Fibroblast of lung (primary cell): ENCODE data around the gene AZI2. TPM values are rescaled to one million over a fixed set of nuclear protein-coding genes. Genes with fewer than 3 reads are reported as not detected.

Source experiments
- DNase-seq, 2 donors: peaks; one replicate each; pipeline versions ENCODE4 v3.0.0 to v3.0.0-alpha.2; 2010; ENCODE audit warnings: low read depth in 2 of 2
- H2AFZ ChIP-seq: 2 replicates; pipeline ENCODE4 v1.5.1; 2012; ENCODE audit warnings: low read length, control low read depth, inconsistent platforms
- H3K27ac ChIP-seq: 2 replicates; pipeline ENCODE4 v1.5.1; 2011; ENCODE audit warnings: low read length, control low read depth; ENCODE audit not compliant: insufficient read depth
- H3K27me3 ChIP-seq: 2 replicates; pipeline ENCODE4 v1.5.1; 2011; ENCODE audit warnings: mild to moderate bottlenecking, low read length; ENCODE audit not compliant: control insufficient read depth, insufficient read depth
- H3K36me3 ChIP-seq: 2 replicates; pipeline ENCODE4 v1.5.1; 2011; ENCODE audit warnings: low read length; ENCODE audit not compliant: control insufficient read depth, insufficient read depth
- H3K4me1 ChIP-seq: 2 replicates; pipeline ENCODE4 v1.5.1; 2011; ENCODE audit warnings: low read length; ENCODE audit not compliant: control insufficient read depth, insufficient read depth; ENCODE audit errors: extremely low read depth
- H3K4me2 ChIP-seq: 2 replicates; pipeline ENCODE4 v1.5.1; 2011; ENCODE audit warnings: low read length, control low read depth; ENCODE audit not compliant: insufficient read depth; ENCODE audit errors: extremely low read depth
- H3K4me3 ChIP-seq, 4 experiments: fragments of 200-600 bp in 1 of 4; sonication (generic) in 1 of 4; replicated peaks in 1 of 4; 2 replicates each; pipeline ENCODE4 v1.5.1; 2011 to 2016; ENCODE audit warnings: low read length in 4 of 4, low read depth in 3 of 4, mild to moderate bottlenecking in 3 of 4, control low read depth in 2 of 4, inconsistent platforms in 1 of 4, mixed read lengths in 1 of 4; ENCODE audit not compliant: insufficient read depth in 1 of 4; ENCODE audit errors: control extremely low read depth in 1 of 4
- H3K79me2 ChIP-seq: 2 replicates; pipeline ENCODE4 v1.5.1; 2012; ENCODE audit warnings: mild to moderate bottlenecking, low read length, inconsistent platforms; ENCODE audit not compliant: control insufficient read depth, insufficient read depth
- H3K9ac ChIP-seq: 2 replicates; pipeline ENCODE4 v1.5.1; 2011; ENCODE audit warnings: mild to moderate bottlenecking, low read length, control low read depth; ENCODE audit not compliant: insufficient read depth
- H3K9me3 ChIP-seq: 2 replicates; pipeline ENCODE4 v1.5.1; 2012; ENCODE audit warnings: low read depth, low read length; ENCODE audit not compliant: control insufficient read depth, insufficient read depth
- H4K20me1 ChIP-seq: 2 replicates; pipeline ENCODE4 v1.5.1; 2011; ENCODE audit warnings: low read length; ENCODE audit not compliant: control insufficient read depth, insufficient read depth; ENCODE audit errors: extremely low read depth
- EZH2 ChIP-seq: IDR thresholded peaks from 2 replicates; pipeline ENCODE4 v1.5.1; 2012; ENCODE audit warnings: low read length, control low read depth, mild to moderate bottlenecking; ENCODE audit errors: missing control alignments
- polyA plus RNA-seq, 2 donors: library from polyadenylated mRNA; depleted of rRNA in 1 of 2; stranded (reverse) in 1 of 2; unstranded in 1 of 2; fragments of >200 nt; gene quantifications; 2 replicates each; pipeline ENCODE4 v1.2.1, GENCODE V29; 2011 to 2012; ENCODE audit warnings: missing spikeins in 1 of 2
- total RNA-seq: library from RNA; depleted of rRNA; stranded (reverse); fragments of >200 nt; gene quantifications from 2 replicates; pipeline ENCODE4 v1.2.1, GENCODE V29; 2014
- TF ChIP-seq, protein P1 (sequence below), 2 donors: IDR thresholded peaks in 1 of 2; conservative IDR thresholded peaks in 1 of 2; 1 replicate in 1 of 2; 2 replicates in 1 of 2; pipeline ENCODE4 v1.5.1; 2011 to 2012; ENCODE audit warnings: low read length in 2 of 2, control low read depth in 1 of 2, inconsistent platforms in 1 of 2, low read depth in 1 of 2, mild to moderate bottlenecking in 1 of 2

Gene AZI2
- total and polyA plus RNA-seq, 2 donors (not counting 1 experiment from before 2014, with no cell fraction given) = 183 to 202 TPM

DNA sequence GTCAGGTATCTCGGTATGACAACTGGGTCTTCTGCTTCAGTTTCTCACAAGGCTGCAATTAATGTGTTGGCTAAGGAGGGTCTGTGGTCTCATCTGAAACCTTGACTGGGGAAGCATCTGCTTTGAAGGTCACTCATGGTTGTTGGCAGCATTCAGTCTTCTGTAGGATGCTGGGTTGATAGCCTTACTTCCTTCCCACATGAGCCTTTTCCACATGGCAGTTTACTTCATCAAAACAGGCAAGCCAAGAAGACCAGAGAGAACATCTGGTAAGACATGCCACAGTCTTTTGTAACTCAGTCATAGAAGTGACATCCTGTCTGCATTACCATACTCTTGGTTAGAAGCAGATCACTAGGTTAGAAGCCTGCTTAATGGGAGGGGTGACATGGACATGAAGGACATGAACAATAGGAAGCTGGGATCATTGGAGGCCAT, 57.7 kb downstream of the AZI2 start:
- no peaks in the 10 kb centered on the region for H4K20me1 ChIP-seq
- H3K27me3 ChIP-seq = no peaks in the 10 kb centered on the region
- no peaks in the 10 kb centered on the region for H3K36me3 ChIP-seq
- no peak for DNase-seq
- H3K79me2 ChIP-seq = no peaks in the 10 kb centered on the region
- H3K4me1 ChIP-seq = no peaks in the 10 kb centered on the region
- no peak overlapping the region for H3K27ac ChIP-seq
- TF ChIP-seq, protein P1, sequence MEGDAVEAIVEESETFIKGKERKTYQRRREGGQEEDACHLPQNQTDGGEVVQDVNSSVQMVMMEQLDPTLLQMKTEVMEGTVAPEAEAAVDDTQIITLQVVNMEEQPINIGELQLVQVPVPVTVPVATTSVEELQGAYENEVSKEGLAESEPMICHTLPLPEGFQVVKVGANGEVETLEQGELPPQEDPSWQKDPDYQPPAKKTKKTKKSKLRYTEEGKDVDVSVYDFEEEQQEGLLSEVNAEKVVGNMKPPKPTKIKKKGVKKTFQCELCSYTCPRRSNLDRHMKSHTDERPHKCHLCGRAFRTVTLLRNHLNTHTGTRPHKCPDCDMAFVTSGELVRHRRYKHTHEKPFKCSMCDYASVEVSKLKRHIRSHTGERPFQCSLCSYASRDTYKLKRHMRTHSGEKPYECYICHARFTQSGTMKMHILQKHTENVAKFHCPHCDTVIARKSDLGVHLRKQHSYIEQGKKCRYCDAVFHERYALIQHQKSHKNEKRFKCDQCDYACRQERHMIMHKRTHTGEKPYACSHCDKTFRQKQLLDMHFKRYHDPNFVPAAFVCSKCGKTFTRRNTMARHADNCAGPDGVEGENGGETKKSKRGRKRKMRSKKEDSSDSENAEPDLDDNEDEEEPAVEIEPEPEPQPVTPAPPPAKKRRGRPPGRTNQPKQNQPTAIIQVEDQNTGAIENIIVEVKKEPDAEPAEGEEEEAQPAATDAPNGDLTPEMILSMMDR (conservative IDR thresholded peaks at IDR 0.05 in 1 of 2, IDR thresholded peaks at IDR 0.05 in 1 of 2; ENCODE audit: low read depth in 1 of 2, low read length in 2 of 2) = no peak
- TF ChIP-seq EZH2 = no peak
- no peak overlapping the region for H3K4me3 ChIP-seq
- no peak overlapping the region for H3K9ac ChIP-seq
- H3K9me3 ChIP-seq = no peaks in the 10 kb centered on the region
- H2AFZ ChIP-seq = no peak overlapping the region
- H3K4me2 ChIP-seq = no peak overlapping the region

DNA sequence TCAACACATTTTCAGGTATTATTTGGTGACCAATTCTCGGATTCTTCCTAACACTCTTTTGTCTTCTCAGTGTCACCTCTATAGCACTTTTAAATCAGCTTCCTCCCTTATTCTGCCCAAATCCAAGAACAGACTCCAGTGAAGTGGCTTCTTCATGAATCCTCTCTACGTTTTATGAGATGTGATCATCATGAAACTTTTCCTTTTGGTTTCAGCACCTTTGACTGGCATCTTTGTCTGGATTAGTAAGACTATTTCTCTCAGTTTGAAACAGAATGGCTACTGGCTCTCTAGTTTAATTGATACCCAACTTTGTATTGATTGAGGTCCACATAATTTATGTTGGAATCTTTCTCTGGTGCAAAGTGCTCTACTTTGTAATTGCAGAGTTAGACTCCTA, 61.6 kb downstream of the AZI2 start:
- Histone ChIP-seq H3K9me3 (no peaks in the 10 kb centered on the region), H3K27me3 (no peaks in the 10 kb centered on the region), H2AFZ (no peak overlapping the region), H4K20me1 (no peaks in the 10 kb centered on the region), H3K36me3 (no peaks in the 10 kb centered on the region), H3K9ac (no peak overlapping the region), H3K27ac (no peak overlapping the region), H3K79me2 (no peaks in the 10 kb centered on the region), H3K4me1 (no peaks in the 10 kb centered on the region), H3K4me3 (no peak overlapping the region), H3K4me2 (no peak overlapping the region)
- DNase-seq = no peak
- no peak for TF ChIP-seq EZH2
- TF ChIP-seq, protein P1 (conservative IDR thresholded peaks at IDR 0.05 in 1 of 2, IDR thresholded peaks at IDR 0.05 in 1 of 2; ENCODE audit: low read depth in 1 of 2, low read length in 2 of 2) = no peak

DNA sequence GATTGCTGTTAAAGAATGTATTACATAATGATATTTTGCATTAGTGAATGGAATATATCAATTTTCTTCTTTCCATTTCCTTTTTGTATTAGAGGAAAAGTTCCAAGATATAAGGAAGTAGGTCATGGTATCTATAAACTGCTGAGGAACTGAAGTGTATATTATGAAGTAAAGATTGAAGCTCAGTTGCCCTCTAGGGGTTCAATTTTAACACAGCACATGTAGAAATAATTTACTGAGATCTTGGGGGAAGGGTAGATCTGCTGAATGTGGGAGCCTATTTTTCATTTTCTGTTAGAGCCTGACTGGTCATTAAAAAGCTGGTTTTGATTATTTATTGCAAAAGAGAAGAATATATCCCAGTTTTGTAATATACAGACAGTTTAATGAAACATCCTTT, 62.0 kb downstream of the AZI2 start:
- DNase-seq = peak; percentile 30 to 72
- no peak overlapping the region for H3K4me2 ChIP-seq
- TF ChIP-seq EZH2 = no peak
- TF ChIP-seq, protein P1 (conservative IDR thresholded peaks at IDR 0.05 in 1 of 2, IDR thresholded peaks at IDR 0.05 in 1 of 2; ENCODE audit: low read depth in 1 of 2, low read length in 2 of 2) = peak; percentile 46 to 62

More for the DNA sequence above, 62.0 kb downstream of the AZI2 start:
- no peaks in the 10 kb centered on the region for H3K36me3 ChIP-seq
- no peak overlapping the region for H3K9ac ChIP-seq
- H3K27me3 ChIP-seq = no peaks in the 10 kb centered on the region
- H3K9me3 ChIP-seq = no peaks in the 10 kb centered on the region
- H3K4me1 ChIP-seq = no peaks in the 10 kb centered on the region
- H3K79me2 ChIP-seq = no peaks in the 10 kb centered on the region
- no peak overlapping the region for H2AFZ ChIP-seq
- no peaks in the 10 kb centered on the region for H4K20me1 ChIP-seq
- no peak overlapping the region for H3K4me3 ChIP-seq
- no peak overlapping the region for H3K27ac ChIP-seq
